Vagina (tissue), 2 donors: ENCODE measurements around the gene SLC25A12. TPM values are rescaled to one million over a fixed set of nuclear protein-coding genes. Genes with fewer than 3 reads are reported as not detected.
"Not testable (repeated sequence)": the region's sequence is repeated elsewhere in the genome, so short reads cannot be mapped to it uniquely, and the experiment has no call there.

ENCODE experiments used
- DNase-seq, 2 donors: peaks; one replicate each; pipeline ENCODE4 v3.0.0-alpha.2; 2017; ENCODE audit errors: extremely low spot score in 2 of 2
- H3K27ac ChIP-seq: fragments of 200-600 bp; sonication (generic); one replicate; pipeline ENCODE4 v1.5.1; 2019
- H3K27me3 ChIP-seq: fragments of 200-600 bp; sonication (generic); one replicate; pipeline ENCODE4 v1.5.1; 2019
- H3K36me3 ChIP-seq, 2 donors: fragments of 200-600 bp; sonication (generic); one replicate each; pipeline ENCODE4 v1.5.1; 2017 to 2019
- H3K4me1 ChIP-seq: fragments of 200-600 bp; sonication (generic); one replicate; pipeline ENCODE4 v1.5.1; 2019
- H3K4me3 ChIP-seq, 2 donors: fragments of 200-600 bp; sonication (generic); 1 replicate in 1 of 2; 2 replicates in 1 of 2; pipeline ENCODE4 v1.5.1; 2016 to 2019
- H3K9me3 ChIP-seq: fragments of 200-600 bp; sonication (generic); one replicate; pipeline ENCODE4 v1.5.1; 2019
- POLR2A ChIP-seq, 2 donors: fragments of 450-650 bp; IDR thresholded peaks; one replicate each; pipeline ENCODE4 v1.6.1; 2017; ENCODE audit warnings: antibody characterized with exemption in 2 of 2, mild to moderate bottlenecking in 2 of 2, moderate library complexity in 2 of 2
- POLR2AphosphoS5 ChIP-seq, 2 donors: sonication (generic); formaldehyde crosslinking; IDR thresholded peaks; one replicate each; pipeline ENCODE4 v1.9.0; 2017; ENCODE audit warnings: antibody characterized with exemption in 2 of 2, mild to moderate bottlenecking in 2 of 2, low read depth in 1 of 2; ENCODE audit not compliant: insufficient read depth in 1 of 2
- intact Hi-C: fragments of 100-400 bp; cut with DNase I; formaldehyde crosslinking; loops from one replicate; pipeline ENCODE4 v1.15.1; 2023
- total RNA-seq: library from RNA; depleted of rRNA; stranded (reverse); fragments of >200 nt; gene quantifications from one replicate; pipeline ENCODE4 v1.2.3, GENCODE V29; 2016
- TF ChIP-seq, protein P1 (sequence below), 3 experiments: fragments of 450-650 bp in 2 of 3; fragments of 200-600 bp in 1 of 3; sonication (generic) in 1 of 3; IDR thresholded peaks; one replicate each; pipeline ENCODE4 v1.5.1; 2017 to 2019; ENCODE audit warnings: antibody characterized with exemption in 3 of 3, mild to moderate bottlenecking in 2 of 3, moderate library complexity in 2 of 3

The SLC25A12 gene
- total RNA-seq, 1 donor from 2014 or later, result 26.0 TPM

DNA sequence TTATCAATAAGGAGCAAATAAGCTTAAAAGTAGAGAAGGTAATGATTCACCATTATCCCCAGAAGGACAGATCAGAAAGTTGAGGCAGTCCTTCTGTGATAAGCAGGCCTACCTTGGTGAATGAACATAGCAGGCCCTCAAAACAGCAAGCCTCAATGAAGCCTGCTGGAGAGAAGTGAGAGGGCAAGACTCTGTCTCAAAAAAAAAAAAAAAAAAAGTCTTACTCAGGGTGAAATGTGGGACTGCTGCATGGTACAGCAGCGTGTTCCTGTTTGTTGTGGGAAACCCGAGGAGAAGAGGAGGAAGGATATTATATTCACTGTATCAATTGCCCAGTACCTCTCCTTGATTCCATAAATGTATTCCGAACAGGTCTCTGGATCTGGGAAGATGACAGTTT lies 19.5 kb upstream of the SLC25A12 start:
- no peak overlapping the region for H3K27ac ChIP-seq
- DNase-seq, result no peak
- intact Hi-C loops, result no loop called here
- H3K4me1 ChIP-seq, result no peaks in the 10 kb centered on the region
- no peaks in the 10 kb centered on the region for H3K27me3 ChIP-seq
- TF ChIP-seq POLR2A (IDR thresholded peaks at IDR 0.05), result no peak
- TF ChIP-seq, protein P1, sequence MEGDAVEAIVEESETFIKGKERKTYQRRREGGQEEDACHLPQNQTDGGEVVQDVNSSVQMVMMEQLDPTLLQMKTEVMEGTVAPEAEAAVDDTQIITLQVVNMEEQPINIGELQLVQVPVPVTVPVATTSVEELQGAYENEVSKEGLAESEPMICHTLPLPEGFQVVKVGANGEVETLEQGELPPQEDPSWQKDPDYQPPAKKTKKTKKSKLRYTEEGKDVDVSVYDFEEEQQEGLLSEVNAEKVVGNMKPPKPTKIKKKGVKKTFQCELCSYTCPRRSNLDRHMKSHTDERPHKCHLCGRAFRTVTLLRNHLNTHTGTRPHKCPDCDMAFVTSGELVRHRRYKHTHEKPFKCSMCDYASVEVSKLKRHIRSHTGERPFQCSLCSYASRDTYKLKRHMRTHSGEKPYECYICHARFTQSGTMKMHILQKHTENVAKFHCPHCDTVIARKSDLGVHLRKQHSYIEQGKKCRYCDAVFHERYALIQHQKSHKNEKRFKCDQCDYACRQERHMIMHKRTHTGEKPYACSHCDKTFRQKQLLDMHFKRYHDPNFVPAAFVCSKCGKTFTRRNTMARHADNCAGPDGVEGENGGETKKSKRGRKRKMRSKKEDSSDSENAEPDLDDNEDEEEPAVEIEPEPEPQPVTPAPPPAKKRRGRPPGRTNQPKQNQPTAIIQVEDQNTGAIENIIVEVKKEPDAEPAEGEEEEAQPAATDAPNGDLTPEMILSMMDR (IDR thresholded peaks at IDR 0.05), result no peak
- no peak for TF ChIP-seq POLR2AphosphoS5 (IDR thresholded peaks at IDR 0.05; ENCODE audit: insufficient read depth in 1 of 2, low read depth in 1 of 2)
- H3K9me3 ChIP-seq, result no peaks in the 10 kb centered on the region
- H3K36me3 ChIP-seq, result no peaks in the 10 kb centered on the region
- no peak overlapping the region for H3K4me3 ChIP-seq

DNA sequence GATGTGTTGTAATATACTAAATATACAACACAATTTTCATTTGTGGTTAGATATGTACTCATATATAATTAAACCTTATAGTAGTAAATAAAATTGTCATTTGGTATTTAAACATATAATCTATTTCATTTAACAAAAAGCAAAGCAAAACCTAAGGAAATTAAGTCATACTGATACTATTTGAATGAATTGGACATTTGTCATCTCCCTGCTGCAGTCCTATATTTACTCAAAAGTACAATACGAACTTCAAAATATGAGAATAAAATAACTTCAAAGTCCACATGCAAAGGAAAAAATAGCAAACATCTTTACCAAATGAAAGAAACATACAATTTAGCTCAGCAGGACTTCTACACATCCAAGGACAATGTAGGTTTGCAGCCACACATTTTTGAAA lies 16.4 kb upstream of the SLC25A12 start:
- Histone ChIP-seq H3K9me3 (no peaks in the 10 kb centered on the region), H3K27ac (no peak overlapping the region), H3K4me3 (no peak overlapping the region), H3K4me1 (no peaks in the 10 kb centered on the region), H3K27me3 (no peaks in the 10 kb centered on the region), H3K36me3 (no peaks in the 10 kb centered on the region)
- DNase-seq, result no peak
- TF ChIP-seq, protein P1 (IDR thresholded peaks at IDR 0.05), result no peak
- TF ChIP-seq POLR2AphosphoS5 (IDR thresholded peaks at IDR 0.05; ENCODE audit: insufficient read depth in 1 of 2, low read depth in 1 of 2) (no peak), POLR2A (IDR thresholded peaks at IDR 0.05) (no peak)
- intact Hi-C loops, result no loop called here

DNA sequence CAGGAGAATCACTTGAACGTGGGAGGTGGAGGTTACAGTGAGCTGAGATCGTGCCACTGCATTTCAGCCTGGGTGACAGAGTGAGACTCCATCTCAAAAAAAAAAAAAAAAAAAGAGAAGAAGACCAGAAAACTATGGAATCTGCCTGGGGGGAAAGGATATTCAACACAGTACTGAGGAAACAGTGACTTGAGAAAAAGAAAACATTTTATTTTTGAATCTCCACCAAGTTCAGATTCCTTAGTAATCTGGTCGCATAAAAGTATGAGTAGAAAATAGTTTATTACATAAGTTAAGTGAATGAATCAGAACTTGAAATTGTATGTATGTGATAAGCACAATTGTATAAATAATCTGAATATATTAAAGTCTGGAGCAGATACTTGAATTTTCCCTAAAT lies 15.2 kb upstream of the SLC25A12 start:
- TF ChIP-seq POLR2AphosphoS5 (IDR thresholded peaks at IDR 0.05; ENCODE audit: insufficient read depth in 1 of 2, low read depth in 1 of 2), result no peak
- TF ChIP-seq POLR2A (IDR thresholded peaks at IDR 0.05), result no peak
- TF ChIP-seq, protein P1 (IDR thresholded peaks at IDR 0.05), result no peak
- no peaks in the 10 kb centered on the region for H3K36me3 ChIP-seq
- H3K4me3 ChIP-seq, result no peak overlapping the region
- no peak for DNase-seq
- no peaks in the 10 kb centered on the region for H3K27me3 ChIP-seq
- H3K9me3 ChIP-seq, result no peaks in the 10 kb centered on the region
- intact Hi-C loops, result no loop called here
- no peaks in the 10 kb centered on the region for H3K4me1 ChIP-seq
- H3K27ac ChIP-seq, result no peak overlapping the region

DNA sequence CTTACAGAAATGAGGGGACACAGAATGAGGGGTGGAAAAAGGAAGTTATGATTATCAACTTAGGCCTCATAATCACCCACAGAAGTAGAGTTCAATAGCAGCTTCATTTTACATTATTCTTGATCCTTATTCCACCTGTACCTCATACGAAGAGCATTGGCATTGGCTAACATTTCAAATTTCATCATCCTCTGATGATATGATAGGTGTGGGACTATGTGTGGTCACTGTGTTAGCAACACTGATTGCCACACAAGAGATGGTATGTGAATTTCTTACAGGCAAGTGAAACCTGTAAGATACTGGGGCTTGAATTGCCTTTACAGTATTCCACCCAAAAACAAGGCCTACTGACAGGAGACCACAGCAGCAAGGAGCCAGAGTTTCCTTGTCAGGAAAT lies 14.2 kb upstream of the SLC25A12 start:
- intact Hi-C loops, result no loop called here
- no peak for DNase-seq
- H3K27ac ChIP-seq, result no peak overlapping the region
- H3K36me3 ChIP-seq, result no peaks in the 10 kb centered on the region
- no peaks in the 10 kb centered on the region for H3K27me3 ChIP-seq
- no peak overlapping the region for H3K4me3 ChIP-seq
- no peaks in the 10 kb centered on the region for H3K9me3 ChIP-seq
- TF ChIP-seq, protein P1 (IDR thresholded peaks at IDR 0.05), result no peak
- TF ChIP-seq POLR2AphosphoS5 (IDR thresholded peaks at IDR 0.05; ENCODE audit: insufficient read depth in 1 of 2, low read depth in 1 of 2), result no peak
- TF ChIP-seq POLR2A (IDR thresholded peaks at IDR 0.05), result no peak
- H3K4me1 ChIP-seq, result no peaks in the 10 kb centered on the region

DNA sequence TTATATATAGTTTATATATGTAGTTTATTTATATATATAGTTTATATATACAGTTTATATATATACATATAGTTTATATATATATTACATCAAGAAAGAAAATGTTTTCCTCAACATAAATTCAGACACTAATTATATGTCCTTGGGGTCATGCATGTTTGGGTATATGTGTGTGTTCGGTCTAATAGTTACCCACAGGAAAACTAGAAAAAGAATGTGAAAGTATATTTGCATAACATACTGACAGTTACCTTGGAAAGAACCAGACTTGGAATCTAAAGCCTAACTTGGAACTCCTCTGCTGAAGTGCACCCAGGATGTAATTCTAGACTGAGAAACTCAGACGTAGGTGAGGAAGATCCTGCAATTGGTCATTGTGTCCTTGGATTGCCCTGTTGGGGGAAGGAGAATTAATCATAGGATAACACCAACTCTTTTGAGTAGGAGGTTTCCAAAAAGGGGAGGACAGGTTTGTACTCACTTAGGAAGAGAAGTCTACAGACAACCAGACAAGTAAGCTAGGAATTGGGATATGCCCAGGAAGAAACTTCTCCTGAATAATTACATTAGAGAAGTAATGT lies 8.9 kb upstream of the SLC25A12 start:
- intact Hi-C loops, result no loop called here

DNA sequence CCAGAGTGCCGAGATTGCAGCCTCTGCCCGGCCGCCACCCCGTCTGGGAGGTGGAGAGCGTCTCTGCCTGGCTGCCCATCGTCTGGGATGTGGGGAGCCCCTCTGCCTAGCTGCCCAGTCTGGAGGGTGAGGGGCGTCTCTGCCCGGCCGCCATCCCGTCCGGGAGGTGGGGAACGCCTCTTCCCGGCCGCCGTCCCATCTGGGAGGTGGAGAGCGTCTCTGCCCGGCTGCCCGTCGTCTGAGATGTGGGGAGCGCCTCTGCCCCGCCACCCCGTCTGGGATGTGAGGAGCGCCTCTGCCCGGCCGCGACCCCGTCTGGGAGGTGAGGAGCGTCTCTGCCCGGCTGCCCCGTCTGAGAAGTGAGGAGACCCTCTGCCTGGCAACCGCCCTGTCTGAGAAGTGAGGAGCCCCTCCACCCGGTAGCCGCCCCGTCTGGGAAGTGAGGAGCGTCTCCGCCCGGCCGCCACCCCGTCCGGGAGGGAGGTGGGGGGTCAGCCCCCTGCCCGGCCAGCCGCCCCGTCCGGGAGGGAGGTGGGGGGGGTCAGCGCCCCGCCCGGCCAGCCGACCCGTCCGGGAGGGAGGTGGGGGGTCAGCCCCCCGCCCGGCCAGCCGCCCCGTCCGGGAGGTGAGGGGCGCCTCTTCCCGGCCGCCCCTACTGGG lies 5.7 kb upstream of the SLC25A12 start:
- H3K4me1 ChIP-seq, H3K4me3 ChIP-seq, H3K27me3 ChIP-seq, H3K36me3 ChIP-seq, H3K9me3 ChIP-seq, H3K27ac ChIP-seq, intact Hi-C loops, DNase-seq: not testable (repeated sequence)

More for the DNA sequence above, 8.9 kb upstream of the SLC25A12 start:
- H3K27me3 ChIP-seq, result no peaks in the 10 kb centered on the region
- no peaks in the 10 kb centered on the region for H3K4me1 ChIP-seq
- no peaks in the 10 kb centered on the region for H3K9me3 ChIP-seq
- no peak overlapping the region for H3K27ac ChIP-seq
- no peaks in the 10 kb centered on the region for H3K36me3 ChIP-seq
- no peak for DNase-seq
- TF ChIP-seq POLR2AphosphoS5 (IDR thresholded peaks at IDR 0.05; ENCODE audit: insufficient read depth in 1 of 2, low read depth in 1 of 2) (no peak), POLR2A (IDR thresholded peaks at IDR 0.05) (no peak)
- TF ChIP-seq, protein P1 (IDR thresholded peaks at IDR 0.05), result no peak
- no peak overlapping the region for H3K4me3 ChIP-seq
